ENCODE measurements around the gene AGMO. TPM values are rescaled to one million over a fixed set of nuclear protein-coding genes. Genes with fewer than 3 reads are reported as not detected.
"Not testable (repeated sequence)": the region's sequence is repeated elsewhere in the genome, so short reads cannot be mapped to it uniquely, and the experiment has no call there.

AGMO gene
- total RNA-seq, 2 donors from 2014 or later: 1.9 TPM; not detected in 1

DNA sequence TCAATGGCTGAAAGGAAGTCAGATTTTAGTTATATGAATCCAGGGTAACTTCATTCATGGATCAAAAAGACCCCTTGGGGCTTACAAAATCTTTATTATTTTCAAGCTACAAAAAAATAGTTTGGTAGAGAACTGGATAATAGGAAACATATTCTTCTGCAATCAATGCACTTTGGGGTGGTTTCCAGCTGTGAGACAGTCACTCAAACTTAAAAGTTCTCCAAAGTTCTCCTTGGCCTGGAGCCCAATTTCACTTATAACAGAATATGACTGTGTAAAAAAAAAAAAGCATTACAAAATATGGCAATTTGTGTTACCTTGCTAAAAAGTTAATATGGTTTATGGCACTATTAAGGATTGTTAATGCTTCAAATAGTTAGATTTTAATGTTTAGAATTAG, 255.5 kb downstream of the AGMO start:
- TF ChIP-seq CTCF (conservative IDR thresholded peaks at IDR 0.05): no peak
- Mint-ChIP-seq H3K27me3 (ENCODE audit: insufficient read depth) (no peaks in the 10 kb centered on the region), H3K4me1 (peaks cover 8% of the 10 kb centered on the region), H3K36me3 (ENCODE audit: low read depth) (no peaks in the 10 kb centered on the region), H3K9me3 (peaks cover 4% of the 10 kb centered on the region), H3K4me3 (no peak overlapping the region), H3K27ac (no peak overlapping the region)
- no peak for DNase-seq
- H3K36me3 ChIP-seq (ENCODE audit: control insufficient read depth, insufficient read depth, low read length): no peaks in the 10 kb centered on the region
- H3K27ac ChIP-seq (ENCODE audit: low read depth, low read length): no peak overlapping the region
- H3K9me3 ChIP-seq (ENCODE audit: control insufficient read depth, low read length): peaks cover 6% of the 10 kb centered on the region
- no peak overlapping the region for H3K4me3 ChIP-seq (ENCODE audit: low read length)
- no peaks in the 10 kb centered on the region for H3K27me3 ChIP-seq (ENCODE audit: control insufficient read depth, insufficient read depth, low read length, poor library complexity, severe bottlenecking)
- no peak overlapping the region for H3K9ac ChIP-seq (ENCODE audit: extremely low read depth, low read length, poor library complexity, severe bottlenecking)
- peaks cover 7% of the 10 kb centered on the region for H3K4me1 ChIP-seq (ENCODE audit: control insufficient read depth, insufficient read depth, low read length)

DNA sequence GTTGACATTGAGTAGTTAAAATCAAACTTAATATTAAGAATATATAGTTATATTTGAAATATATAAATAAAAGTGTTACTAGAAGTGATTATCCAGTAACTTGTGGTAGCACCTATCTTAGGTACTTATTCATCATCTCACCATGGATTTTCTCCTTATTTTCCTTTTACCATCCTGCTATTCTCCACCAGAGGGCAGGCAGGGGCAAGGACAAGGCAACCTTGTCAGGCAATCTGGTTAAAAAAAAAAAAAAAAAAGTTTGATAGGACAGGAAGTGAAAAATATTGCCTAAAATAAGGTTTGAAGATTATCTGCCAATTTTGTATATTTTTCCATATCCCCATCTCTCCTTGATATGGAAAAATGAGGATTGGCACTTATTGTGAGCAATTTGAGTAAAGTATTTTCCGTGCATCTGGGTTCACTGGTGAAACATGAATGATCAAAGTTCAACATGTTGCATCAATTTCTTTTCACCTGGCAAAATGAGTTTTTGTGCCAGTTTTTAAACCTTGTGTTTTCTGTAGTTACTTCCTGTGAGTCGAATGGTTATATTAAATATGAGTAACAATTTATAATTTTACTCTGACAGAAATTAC, 256.7 kb downstream of the AGMO start:
- Mint-ChIP-seq H3K27me3 (ENCODE audit: insufficient read depth) (no peaks in the 10 kb centered on the region), H3K27ac (no peak overlapping the region), H3K9me3 (no peaks in the 10 kb centered on the region), H3K4me3 (no peak overlapping the region), H3K36me3 (ENCODE audit: low read depth) (no peaks in the 10 kb centered on the region), H3K4me1 (peaks cover 14% of the 10 kb centered on the region)
- Histone ChIP-seq H3K9ac (ENCODE audit: extremely low read depth, low read length, poor library complexity, severe bottlenecking) (no peak overlapping the region), H3K27ac (ENCODE audit: low read depth, low read length) (no peak overlapping the region), H3K9me3 (ENCODE audit: control insufficient read depth, low read length) (no peaks in the 10 kb centered on the region), H3K36me3 (ENCODE audit: control insufficient read depth, insufficient read depth, low read length) (no peaks in the 10 kb centered on the region), H3K4me3 (ENCODE audit: low read length) (no peak overlapping the region), H3K4me1 (ENCODE audit: control insufficient read depth, insufficient read depth, low read length) (peaks cover 7% of the 10 kb centered on the region), H3K27me3 (ENCODE audit: control insufficient read depth, insufficient read depth, low read length, poor library complexity, severe bottlenecking) (no peaks in the 10 kb centered on the region)
- 92 to 100% methylated on average over 1 of the region's 2 CpGs for WGBS, 2 experiments (ENCODE audit: insufficient coverage in 1 of 2, insufficient read length in 1 of 2)
- TF ChIP-seq CTCF (conservative IDR thresholded peaks at IDR 0.05): peak; percentile 92
- DNase-seq: peak; percentile 77

GRCh38 chr7:15303357-15303756, 258.5 kb downstream of the AGMO start:
- H3K27ac ChIP-seq (ENCODE audit: low read depth, low read length): no peak overlapping the region
- 92 to 96% methylated on average over 3 of the region's 3 CpGs for WGBS, 2 experiments (ENCODE audit: insufficient coverage in 1 of 2, insufficient read length in 1 of 2)
- no peak overlapping the region for H3K27ac Mint-ChIP-seq
- H3K4me1 ChIP-seq (ENCODE audit: control insufficient read depth, insufficient read depth, low read length): peaks cover 7% of the 10 kb centered on the region
- H3K4me3 Mint-ChIP-seq: no peak overlapping the region
- no peak overlapping the region for H3K4me3 ChIP-seq (ENCODE audit: low read length)
- no peaks in the 10 kb centered on the region for H3K9me3 ChIP-seq (ENCODE audit: control insufficient read depth, low read length)
- DNase-seq: no peak
- no peak for TF ChIP-seq CTCF (conservative IDR thresholded peaks at IDR 0.05)
- no peaks in the 10 kb centered on the region for H3K36me3 Mint-ChIP-seq (ENCODE audit: low read depth)
- no peaks in the 10 kb centered on the region for H3K27me3 Mint-ChIP-seq (ENCODE audit: insufficient read depth)
- no peaks in the 10 kb centered on the region for H3K9me3 Mint-ChIP-seq
- no peaks in the 10 kb centered on the region for H3K27me3 ChIP-seq (ENCODE audit: control insufficient read depth, insufficient read depth, low read length, poor library complexity, severe bottlenecking)
- peaks cover 13% of the 10 kb centered on the region for H3K4me1 Mint-ChIP-seq
- no peaks in the 10 kb centered on the region for H3K36me3 ChIP-seq (ENCODE audit: control insufficient read depth, insufficient read depth, low read length)
- no peak overlapping the region for H3K9ac ChIP-seq (ENCODE audit: extremely low read depth, low read length, poor library complexity, severe bottlenecking)

- H3K9ac ChIP-seq (ENCODE audit: extremely low read depth, low read length, poor library complexity, severe bottlenecking); DNase-seq; H3K4me3 ChIP-seq (ENCODE audit: low read length); H3K9me3 ChIP-seq (ENCODE audit: control insufficient read depth, low read length); H3K36me3 Mint-ChIP-seq (ENCODE audit: low read depth); H3K27me3 ChIP-seq (ENCODE audit: control insufficient read depth, insufficient read depth, low read length, poor library complexity, severe bottlenecking); H3K4me1 Mint-ChIP-seq; H3K9me3 Mint-ChIP-seq; H3K4me3 Mint-ChIP-seq; H3K27me3 Mint-ChIP-seq (ENCODE audit: insufficient read depth); H3K36me3 ChIP-seq (ENCODE audit: control insufficient read depth, insufficient read depth, low read length); H3K27ac ChIP-seq (ENCODE audit: low read depth, low read length); H3K27ac Mint-ChIP-seq; H3K4me1 ChIP-seq (ENCODE audit: control insufficient read depth, insufficient read depth, low read length): not testable (repeated sequence)
- 87 to 95% methylated on average over 6 of the region's 6 CpGs for WGBS, 2 experiments (ENCODE audit: insufficient coverage in 1 of 2, insufficient read length in 1 of 2)
These were observed 260.8 kb downstream of the AGMO start for GRCh38 chr7:15300986-15301385.

Data from endodermal cell (in vitro differentiated cells).